C4-2B (cell line): Measurements from ENCODE around the gene UBAP1L.
"Not testable (repeated sequence)": the region's sequence is repeated elsewhere in the genome, so short reads cannot be mapped to it uniquely, and the experiment has no call there.

ENCODE experiments used
- H3K27ac ChIP-seq: fragments of 450-650 bp; 2 replicates; pipeline ENCODE4 v1.5.1; 2017
- ZFX ChIP-seq: fragments of 450-650 bp; IDR thresholded peaks from 2 replicates; pipeline ENCODE4 v1.6.1; 2017
- TF ChIP-seq, protein P1 (sequence below): fragments of 450-650 bp; conservative IDR thresholded peaks from 2 replicates; pipeline ENCODE4 v1.5.1; 2017; ENCODE audit warnings: mild to moderate bottlenecking

The UBAP1L gene

GRCh38 chr15:65054333-65055200 is 60.4 kb downstream of the UBAP1L start:
- TF ChIP-seq, protein P1, sequence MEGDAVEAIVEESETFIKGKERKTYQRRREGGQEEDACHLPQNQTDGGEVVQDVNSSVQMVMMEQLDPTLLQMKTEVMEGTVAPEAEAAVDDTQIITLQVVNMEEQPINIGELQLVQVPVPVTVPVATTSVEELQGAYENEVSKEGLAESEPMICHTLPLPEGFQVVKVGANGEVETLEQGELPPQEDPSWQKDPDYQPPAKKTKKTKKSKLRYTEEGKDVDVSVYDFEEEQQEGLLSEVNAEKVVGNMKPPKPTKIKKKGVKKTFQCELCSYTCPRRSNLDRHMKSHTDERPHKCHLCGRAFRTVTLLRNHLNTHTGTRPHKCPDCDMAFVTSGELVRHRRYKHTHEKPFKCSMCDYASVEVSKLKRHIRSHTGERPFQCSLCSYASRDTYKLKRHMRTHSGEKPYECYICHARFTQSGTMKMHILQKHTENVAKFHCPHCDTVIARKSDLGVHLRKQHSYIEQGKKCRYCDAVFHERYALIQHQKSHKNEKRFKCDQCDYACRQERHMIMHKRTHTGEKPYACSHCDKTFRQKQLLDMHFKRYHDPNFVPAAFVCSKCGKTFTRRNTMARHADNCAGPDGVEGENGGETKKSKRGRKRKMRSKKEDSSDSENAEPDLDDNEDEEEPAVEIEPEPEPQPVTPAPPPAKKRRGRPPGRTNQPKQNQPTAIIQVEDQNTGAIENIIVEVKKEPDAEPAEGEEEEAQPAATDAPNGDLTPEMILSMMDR: peak; percentile 94
- no peak for TF ChIP-seq ZFX
- H3K27ac ChIP-seq: peak overlapping the region; percentile 8; the same call in 1 of the 2 replicates

- no peak overlapping the region for H3K27ac ChIP-seq
Observed at GRCh38 chr15:65052956-65053355, 62.0 kb downstream of the UBAP1L start.

DNA sequence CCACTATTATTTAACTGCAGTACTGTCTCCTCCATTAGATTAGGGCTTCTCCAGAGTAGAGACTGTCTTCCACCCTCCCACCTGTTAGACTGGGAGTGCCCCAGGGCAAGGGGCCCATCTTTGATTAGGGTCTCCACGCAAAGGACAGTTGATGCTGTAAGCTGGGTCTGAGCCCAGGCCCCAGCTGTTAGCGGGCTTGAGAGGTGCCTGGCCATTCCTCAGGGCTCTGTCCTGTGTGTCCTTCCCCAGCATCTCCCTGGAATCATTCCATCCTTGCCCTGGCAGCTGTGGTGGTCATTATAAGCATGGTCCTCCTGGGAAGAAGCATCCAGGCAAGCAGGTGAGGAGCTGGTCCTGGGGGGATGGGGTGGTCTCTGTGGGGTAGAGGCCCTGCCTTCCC is 63.7 kb downstream of the UBAP1L start:
- TF ChIP-seq, protein P1: no peak
- no peak for TF ChIP-seq ZFX
- no peak overlapping the region for H3K27ac ChIP-seq

More at GRCh38 chr15:65052956-65053355, 62.0 kb downstream of the UBAP1L start:
- no peak for TF ChIP-seq ZFX
- TF ChIP-seq, protein P1: no peak

- H3K27ac ChIP-seq: no peak overlapping the region
- TF ChIP-seq ZFX: no peak
- TF ChIP-seq, protein P1: no peak
Observed at GRCh38 chr15:65050270-65050669, 64.7 kb downstream of the UBAP1L start.

GRCh38 chr15:65049418-65049840 is 65.6 kb downstream of the UBAP1L start:
- TF ChIP-seq ZFX: no peak
- TF ChIP-seq, protein P1: no peak
- no peak overlapping the region for H3K27ac ChIP-seq

DNA sequence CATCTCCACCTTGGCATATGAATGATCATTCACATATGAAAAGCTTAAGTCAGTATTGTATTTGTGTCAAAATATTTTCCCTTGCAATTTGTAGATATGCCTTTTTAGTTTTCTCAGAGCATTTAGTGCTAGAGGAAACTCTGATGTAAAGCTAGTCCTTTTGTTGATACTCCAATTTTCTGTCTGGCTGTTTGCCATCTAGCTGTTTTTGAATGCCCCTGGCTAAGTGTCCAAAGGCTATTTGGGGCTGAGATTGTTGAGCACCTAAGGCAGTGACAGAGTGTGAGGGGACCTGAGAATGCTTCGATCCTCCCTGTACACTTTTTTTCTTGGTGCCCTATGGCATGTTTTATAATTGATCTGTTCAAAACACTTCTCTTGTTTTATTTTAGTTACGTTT is 66.8 kb downstream of the UBAP1L start:
- no peak overlapping the region for H3K27ac ChIP-seq
- no peak for TF ChIP-seq ZFX
- TF ChIP-seq, protein P1: no peak

- TF ChIP-seq ZFX: no peak
- TF ChIP-seq, protein P1: no peak
Observed at GRCh38 chr15:65044724-65045481, 70.1 kb downstream of the UBAP1L start, which contains the start of gene SLC51B. Gene SLC51B (plus strand): TSS chr15:65045387. CDS start chr15:65050005, 4,618 bp downstream.

GRCh38 chr15:65044218-65044617 is 70.8 kb downstream of the UBAP1L start:
- H3K27ac ChIP-seq: not testable (repeated sequence)

More at GRCh38 chr15:65044724-65045481, 70.1 kb downstream of the UBAP1L start, which contains the start of gene SLC51B:
- no peak within 1 kb of the TSS for H3K27ac ChIP-seq
